B cell (primary cell): Measurements from ENCODE around the gene KIF3C.

Experiments
- CTCF ChIP-seq: fragments of 200-600 bp; IDR thresholded peaks from one replicate; pipeline ENCODE4 v1.8.0; 2022; ENCODE audit warnings: antibody characterized with exemption, mild to moderate bottlenecking
- EZH2 ChIP-seq: IDR thresholded peaks from 2 replicates; pipeline ENCODE4 v1.6.1; 2012; ENCODE audit warnings: borderline replicate concordance, low read depth, mild to moderate bottlenecking, moderate library complexity, low read length; ENCODE audit not compliant: insufficient read depth, poor library complexity, severe bottlenecking

GRCh38 chr2:25933622-25934021, 48.7 kb downstream of the KIF3C start:
- no peak for TF ChIP-seq CTCF
- no peak for TF ChIP-seq EZH2
